NCI-H82 (cell line): ENCODE measurements around the gene NDUFC2.
A peak's percentile ranks its signal among the peaks of the same experiment; 100 is the strongest.
"Not testable (repeated sequence)": the region's sequence is repeated elsewhere in the genome, so short reads cannot be mapped to it uniquely, and the experiment has no call there.

Source experiments
- DNase-seq: peaks from one replicate; lab custom pipeline; 2025; lab: John Stamatoyannopoulos, UW

Gene NDUFC2

DNA sequence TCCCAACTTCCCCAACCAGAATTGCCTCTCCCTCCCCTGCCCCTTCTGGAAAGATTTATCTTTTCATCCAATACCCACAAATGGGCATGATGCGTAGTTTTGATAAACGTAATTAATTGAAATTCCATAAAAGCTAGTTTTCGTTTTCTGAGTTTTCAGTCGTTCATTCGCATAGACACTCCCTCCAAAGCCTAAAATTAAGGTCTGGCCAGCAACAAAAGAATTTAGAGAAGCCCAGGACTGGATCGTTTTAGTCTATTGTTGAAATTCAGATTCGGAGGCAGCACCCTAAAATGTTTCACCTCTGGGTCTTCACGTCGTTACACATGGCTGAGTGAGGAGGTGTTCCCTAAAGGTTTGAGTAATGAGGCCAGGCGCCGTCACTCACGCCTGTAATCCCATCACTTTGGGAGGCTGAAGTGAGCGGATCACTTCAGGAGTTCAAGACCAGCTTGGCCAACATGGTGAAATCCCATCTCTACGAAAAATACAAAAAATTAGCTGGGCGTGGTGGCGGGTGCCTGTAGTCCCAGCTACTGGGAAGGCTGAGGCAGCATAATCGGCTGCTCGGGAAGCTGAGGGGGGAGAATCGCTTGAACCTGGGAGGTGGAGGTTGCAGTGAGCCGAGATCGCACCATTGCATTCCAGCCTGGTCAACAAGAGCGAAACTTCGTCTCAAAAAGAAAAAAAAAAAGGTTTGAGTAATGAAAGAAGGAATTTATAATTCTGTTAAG lies 589 bp upstream of the NDUFC2 start:
- DNase-seq = no peak

- DNase-seq = no peak
These were observed 1.2 kb downstream of the NDUFC2 start for GRCh38 chr11:78078218-78079167.

- not testable (repeated sequence) for DNase-seq
These were observed 2.1 kb downstream of the NDUFC2 start for GRCh38 chr11:78077592-78077991.

DNA sequence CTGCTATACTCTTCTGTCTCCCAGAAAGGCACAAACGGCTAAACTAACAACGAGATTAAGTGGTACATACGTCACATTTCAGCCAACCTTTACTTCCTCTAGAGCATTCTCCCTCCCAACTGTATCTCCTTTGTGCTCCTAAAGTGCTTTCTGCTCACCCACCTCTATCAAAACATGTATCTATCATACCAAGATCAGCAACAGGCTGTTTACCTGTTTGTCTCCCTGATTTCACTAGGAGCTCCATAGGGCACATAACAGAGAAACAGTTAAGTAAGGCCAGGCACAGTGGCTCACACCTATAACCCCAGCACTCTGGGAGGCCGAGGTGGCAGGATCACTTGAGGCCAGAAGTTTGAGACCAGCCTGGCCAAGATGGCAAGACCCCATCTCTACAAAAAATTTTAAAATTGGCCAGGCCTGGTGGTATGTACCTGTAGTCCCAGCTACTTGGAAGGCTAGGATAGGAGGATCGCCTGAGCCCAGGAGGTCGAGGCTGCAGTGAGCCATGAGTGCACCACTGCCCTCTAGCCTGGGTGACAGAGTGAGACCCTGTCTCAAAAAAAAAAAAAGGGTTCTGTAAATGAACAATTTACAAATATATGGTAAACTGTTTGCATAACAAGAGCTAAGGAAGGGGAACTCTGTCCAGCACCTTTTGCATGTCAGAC lies 2.8 kb downstream of the NDUFC2 start:
- DNase-seq = peak; percentile 29

DNA sequence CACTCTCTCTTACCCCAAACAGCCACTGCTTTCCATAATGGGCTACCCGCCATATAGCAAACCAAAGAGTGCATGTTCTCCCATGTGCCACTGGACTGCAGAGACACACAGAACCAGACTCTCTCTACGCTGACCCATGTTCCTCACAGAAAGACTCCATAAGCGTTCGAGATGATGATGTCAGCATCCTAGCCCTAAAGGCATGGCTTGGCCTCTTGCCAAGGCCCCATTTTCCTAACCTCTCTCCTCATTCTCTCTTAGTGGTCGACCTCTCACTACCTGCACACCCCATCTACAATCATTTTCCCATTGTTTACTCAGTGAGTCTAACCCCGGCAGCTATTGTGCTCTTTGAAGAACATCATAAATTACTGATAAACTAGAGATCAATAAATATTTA lies 4.9 kb downstream of the NDUFC2 start:
- no peak for DNase-seq

DNA sequence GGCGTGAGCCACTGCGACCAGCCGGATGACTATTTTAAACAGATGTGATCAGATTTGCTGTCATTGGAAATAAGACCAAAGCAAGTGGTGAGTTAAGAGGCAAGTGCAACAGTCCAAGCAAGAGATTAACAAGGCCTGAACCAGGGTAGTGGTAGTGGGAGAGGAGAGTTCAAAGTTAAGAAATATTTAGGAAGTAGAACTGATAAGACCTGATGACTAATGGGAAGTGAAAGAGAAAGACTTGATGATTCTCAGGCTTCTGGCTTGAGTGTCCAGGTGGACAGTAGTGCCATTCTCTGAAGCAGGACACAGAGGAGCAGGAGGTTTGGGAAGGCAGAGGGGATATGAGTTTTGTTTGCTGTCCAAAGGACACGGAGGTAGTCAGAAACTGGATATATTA lies 7.2 kb downstream of the NDUFC2 start:
- DNase-seq = no peak

- no peak for DNase-seq
These were observed 7.9 kb downstream of the NDUFC2 start for GRCh38 chr11:78071717-78072116.

DNA sequence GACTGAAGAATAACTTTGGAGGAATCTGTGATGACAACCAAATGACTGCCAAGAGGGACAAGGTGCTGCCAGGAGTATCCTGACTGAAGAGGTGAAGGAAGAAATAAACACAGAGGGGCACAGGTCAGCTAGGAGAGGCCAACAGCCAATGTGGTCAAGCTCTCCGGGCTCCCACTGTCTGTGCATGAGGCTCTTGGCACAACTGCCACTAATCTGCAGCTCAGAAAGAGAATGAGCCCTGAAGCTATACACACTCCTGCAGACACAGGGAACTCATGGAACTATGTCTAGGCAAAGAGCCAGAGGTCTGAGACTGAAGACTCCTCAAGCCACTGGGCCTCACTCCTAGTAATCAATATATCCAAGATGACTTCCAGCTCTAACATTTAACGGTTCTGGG lies 9.0 kb downstream of the NDUFC2 start:
- DNase-seq = no peak

- peak; percentile 53 for DNase-seq
These were observed 10.2 kb downstream of the NDUFC2 start for GRCh38 chr11:78069465-78069864.

DNA sequence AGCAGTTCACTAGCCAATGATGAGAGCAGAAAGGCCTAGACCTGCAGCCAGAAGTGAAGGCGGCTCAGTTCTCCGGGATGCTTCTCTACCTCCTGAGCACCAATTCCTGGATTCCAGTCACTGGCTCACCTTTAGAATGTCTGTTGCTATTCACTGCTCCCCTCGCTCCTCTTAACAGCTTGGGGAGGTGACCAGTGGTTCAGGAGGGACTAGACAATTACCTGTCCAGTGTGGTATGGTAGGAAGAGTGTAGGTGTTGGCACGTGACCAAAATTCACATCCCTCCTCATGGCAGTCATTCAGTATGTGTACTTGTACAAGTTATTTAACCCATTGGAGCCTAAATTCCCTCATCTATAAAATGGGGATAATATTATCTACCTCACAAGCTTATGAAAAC lies 12.0 kb downstream of the NDUFC2 start:
- DNase-seq = no peak

DNA sequence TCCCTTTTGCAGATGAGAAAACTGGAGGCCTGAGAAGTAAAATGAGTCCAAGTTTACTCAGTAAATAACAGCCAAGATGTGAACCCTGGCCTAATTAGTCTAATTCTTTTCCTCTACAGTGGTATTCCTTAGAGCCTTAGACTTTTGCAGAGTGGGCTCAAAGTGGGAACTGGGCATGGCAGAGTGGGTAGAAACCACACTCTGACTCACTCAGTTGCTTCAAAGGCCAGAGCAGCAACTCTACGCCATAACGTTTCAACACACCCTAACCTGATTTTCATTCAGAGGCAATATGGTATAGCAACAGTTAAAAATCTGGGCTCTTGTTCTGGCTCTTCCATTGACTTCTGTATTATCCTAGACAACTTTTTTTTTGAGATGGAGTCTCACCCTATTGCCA lies 13.2 kb downstream of the NDUFC2 start:
- DNase-seq = no peak

- DNase-seq = no peak
These were observed 14.5 kb downstream of the NDUFC2 start for GRCh38 chr11:78065203-78065602.

- DNase-seq = no peak
These were observed 16.1 kb downstream of the NDUFC2 start, which contains the start of gene THRSP for GRCh38 chr11:78063440-78064181. Gene THRSP, plus strand, starts transcription at chr11:78063861. Its CDS starts 21 bp downstream, at chr11:78063882.

DNA sequence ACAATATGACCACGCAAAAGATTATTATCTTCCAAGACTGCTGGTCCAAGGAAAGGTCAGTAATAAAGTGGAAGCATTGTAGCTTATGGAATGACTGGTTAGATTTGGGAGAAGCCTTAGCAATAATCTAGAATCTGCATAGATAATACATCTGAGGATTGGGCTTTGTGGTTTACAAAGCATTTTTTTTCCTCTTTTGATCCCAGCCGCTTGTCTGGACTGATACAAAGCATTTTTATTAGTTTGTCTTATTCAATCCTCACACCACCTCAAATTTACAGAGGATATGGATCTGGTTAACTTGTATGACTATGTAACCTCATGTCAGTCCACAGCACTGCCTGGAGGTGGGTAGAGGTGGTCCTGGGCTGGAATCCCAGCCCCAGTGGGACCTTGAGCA lies 17.0 kb downstream of the NDUFC2 start:
- DNase-seq = no peak

DNA sequence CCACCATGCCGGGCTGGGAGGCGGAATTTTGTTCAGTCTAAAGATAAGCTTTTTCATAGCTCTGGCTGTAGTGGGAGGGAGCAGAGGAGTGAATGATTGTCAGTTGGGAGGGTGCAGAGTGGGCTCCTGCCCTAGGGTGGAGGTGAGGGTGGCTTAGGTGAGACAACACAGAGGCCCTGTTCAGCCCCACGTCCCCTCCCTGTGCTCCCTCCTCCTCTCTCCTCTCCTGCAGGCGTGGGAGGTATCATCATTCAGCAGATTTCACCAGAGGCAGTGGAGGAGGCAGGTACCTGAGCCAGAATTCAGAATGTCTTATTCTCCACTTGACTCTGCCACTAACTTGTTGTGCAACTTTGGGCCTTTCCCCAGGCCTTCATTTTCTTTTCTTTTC lies 17.7 kb downstream of the NDUFC2 start:
- DNase-seq = peak; percentile 29

DNA sequence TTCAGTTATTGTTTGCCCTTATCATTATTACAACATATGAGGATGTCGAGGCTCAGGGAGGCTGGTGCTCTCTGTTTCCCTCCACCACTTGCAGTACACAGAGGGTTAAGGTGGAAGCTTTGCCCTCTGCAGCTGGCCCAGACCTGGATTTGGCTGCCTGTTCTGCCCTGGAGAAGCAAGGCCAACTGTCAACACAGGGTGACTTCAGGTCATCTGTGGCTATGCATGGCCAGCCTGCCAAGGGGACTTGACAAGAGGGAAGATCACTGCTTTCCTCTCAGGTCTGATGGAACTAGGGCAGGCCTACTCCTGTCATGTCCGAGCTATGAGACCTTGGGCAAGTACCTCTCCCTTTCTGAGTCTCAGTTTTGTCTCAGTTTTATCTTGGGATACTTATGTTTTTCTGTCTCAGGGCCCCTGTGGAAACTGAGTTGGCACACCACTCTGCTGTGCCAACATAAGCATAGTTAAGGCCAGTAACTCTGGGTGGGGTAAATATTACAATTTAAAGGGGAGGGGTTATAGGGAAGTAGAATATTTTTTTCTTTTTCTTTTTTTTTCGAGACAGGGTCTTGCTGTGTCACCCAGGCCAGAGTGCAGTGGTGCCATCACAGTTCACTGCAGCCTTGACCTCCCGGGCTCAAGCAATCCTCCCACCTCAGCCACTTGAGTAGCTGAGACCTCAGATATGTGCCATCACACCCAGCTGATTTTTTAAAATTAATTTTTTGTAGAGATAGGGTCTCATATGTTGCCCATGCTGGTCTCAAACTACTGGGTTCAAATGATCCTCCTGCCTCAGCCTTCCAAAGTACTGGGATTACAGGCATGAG lies 18.4 kb downstream of the NDUFC2 start:
- DNase-seq = peak; percentile 75

DNA sequence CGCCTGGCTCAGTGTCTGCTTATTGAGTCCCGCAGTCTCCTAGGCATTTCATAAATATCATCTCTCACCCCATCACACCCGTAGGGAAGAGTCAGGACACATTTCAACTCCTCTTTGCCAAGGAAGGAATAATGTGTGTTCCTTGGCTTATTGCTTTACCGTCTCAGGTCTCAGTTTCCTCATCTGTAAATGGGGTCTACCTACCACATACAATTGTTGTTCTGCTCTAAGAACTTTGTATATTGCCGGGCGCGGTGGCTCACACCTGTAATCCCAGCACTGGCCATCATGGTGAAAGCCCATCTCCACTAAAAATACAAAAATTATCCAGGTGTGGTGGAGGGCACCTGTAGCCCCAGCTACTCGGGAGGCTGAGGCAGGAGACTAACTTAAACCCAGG lies 19.1 kb downstream of the NDUFC2 start:
- DNase-seq = no peak

DNA sequence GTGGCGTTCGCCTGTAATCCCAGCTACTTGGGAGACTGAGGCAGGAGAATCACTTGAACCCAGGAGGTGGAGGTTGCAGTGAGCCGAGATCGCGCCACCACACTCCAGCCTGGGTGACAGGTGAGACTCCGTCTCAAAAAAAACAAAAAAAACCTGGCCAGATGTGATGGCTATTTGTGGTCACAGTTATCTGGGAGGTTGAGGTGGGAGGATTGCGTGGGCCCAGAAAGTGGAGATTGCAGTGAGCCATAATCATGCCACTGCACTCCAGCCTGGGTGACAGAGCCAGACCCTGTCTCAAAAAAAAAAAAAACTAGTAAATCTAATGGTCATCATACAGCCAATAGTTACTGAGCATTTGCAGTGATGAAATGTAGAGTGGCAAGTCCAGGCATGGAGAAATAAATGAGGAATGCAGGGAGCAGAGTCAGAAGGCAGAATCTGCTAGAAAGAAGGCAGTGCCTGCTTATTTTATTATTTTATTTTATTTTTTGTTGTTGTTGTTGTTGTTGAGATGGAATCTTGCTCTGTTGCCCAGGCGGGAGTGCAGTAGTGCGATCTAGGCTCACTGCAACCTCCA lies 19.8 kb downstream of the NDUFC2 start:
- DNase-seq = not testable (repeated sequence)

DNA sequence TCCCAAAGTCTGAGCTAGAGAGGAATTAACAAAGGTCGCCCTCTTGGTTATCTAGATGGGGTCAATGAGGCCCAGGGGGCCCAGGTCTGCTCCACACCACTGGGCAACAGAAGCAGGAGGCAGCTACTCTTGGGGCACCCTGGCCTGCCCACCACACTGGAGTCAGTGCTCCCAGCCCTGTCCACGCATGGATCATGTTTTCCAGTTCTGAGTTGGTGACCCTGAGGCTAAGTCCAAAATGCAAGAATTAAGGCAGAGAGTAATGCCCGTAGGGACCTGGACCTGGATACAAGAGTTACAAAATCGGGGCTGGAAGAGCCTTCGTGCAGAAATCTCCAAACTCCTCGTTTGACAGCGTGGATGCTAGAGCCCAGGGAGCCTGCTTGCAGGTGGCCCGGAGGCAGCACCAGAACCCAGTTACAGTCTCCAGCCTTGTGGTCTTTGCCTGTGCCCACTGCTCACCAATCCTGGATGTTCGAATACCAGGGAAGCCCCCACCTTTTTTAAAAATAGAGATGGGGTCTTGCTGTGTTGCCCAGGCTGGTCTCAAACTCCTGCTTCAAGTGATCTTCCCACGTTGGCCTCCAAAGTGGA lies 22.1 kb downstream of the NDUFC2 start:
- DNase-seq = no peak

DNA sequence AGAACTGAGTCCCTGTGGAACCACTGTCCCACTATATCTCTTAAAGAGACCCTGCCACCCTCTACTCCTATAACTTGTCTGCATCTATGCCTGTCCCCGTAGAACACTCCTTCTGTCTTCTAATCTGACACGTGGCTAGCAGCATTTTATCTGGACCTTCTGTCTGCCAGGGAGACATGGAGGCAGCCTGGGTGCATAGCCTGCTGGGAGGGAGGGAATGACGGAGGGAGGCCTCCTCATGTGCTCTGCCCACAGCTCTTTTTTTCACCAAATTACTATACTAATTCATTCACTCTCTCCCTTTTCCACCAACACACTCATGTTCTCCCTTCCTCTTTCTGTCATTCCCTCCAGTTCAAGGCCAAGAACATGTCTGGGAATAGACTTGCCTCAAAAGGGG lies 23.6 kb downstream of the NDUFC2 start:
- DNase-seq = no peak
